ENCODE results near the gene TRAPPC2B. TPM values are rescaled to one million over a fixed set of nuclear protein-coding genes. Genes with fewer than 3 reads are reported as not detected.

Gene TRAPPC2B
- total RNA-seq, 2 donors from 2014 or later: 2.6 to 8.6 TPM

DNA sequence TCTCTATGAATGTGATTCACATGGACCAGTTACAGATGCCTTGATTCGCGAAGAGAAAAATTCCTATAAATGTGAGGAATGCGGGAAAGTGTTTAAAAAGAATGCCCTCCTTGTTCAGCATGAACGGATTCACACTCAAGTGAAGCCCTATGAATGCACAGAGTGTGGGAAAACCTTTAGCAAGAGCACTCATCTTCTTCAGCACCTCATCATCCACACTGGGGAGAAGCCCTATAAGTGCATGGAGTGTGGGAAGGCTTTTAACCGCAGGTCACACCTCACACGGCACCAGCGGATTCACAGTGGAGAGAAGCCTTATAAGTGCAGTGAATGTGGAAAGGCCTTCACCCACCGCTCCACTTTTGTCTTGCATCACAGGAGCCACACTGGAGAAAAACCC lies 35.4 kb upstream of the TRAPPC2B start:
- WGBS, 2 donors: 94 to 95% methylated on average over 8 of the region's 8 CpGs
- intact Hi-C loops (cut with DNase I): no loop called here
- TF ChIP-seq, protein P1, sequence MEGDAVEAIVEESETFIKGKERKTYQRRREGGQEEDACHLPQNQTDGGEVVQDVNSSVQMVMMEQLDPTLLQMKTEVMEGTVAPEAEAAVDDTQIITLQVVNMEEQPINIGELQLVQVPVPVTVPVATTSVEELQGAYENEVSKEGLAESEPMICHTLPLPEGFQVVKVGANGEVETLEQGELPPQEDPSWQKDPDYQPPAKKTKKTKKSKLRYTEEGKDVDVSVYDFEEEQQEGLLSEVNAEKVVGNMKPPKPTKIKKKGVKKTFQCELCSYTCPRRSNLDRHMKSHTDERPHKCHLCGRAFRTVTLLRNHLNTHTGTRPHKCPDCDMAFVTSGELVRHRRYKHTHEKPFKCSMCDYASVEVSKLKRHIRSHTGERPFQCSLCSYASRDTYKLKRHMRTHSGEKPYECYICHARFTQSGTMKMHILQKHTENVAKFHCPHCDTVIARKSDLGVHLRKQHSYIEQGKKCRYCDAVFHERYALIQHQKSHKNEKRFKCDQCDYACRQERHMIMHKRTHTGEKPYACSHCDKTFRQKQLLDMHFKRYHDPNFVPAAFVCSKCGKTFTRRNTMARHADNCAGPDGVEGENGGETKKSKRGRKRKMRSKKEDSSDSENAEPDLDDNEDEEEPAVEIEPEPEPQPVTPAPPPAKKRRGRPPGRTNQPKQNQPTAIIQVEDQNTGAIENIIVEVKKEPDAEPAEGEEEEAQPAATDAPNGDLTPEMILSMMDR (IDR thresholded peaks at IDR 0.05): no peak
- TF ChIP-seq POLR2A (IDR thresholded peaks at IDR 0.05): no peak
- peaks cover 10 to 22% of the 10 kb centered on the region in 2 donors for H3K36me3 ChIP-seq (replicated peaks in 1 of 2; ENCODE audit: insufficient read depth in 1 of 2, low read depth in 2 of 2)
- no peak overlapping the region for H3K4me3 ChIP-seq
- ATAC-seq (no peak), DNase-seq (no peak)
- peaks cover 0 to 13% (median 0%) of the 10 kb centered on the region in 3 donors for H3K9me3 ChIP-seq
- H3K4me1 ChIP-seq: no peaks in the 10 kb centered on the region
- no peak overlapping the region for H3K27ac ChIP-seq
- no peaks in the 10 kb centered on the region for H3K27me3 ChIP-seq

DNA sequence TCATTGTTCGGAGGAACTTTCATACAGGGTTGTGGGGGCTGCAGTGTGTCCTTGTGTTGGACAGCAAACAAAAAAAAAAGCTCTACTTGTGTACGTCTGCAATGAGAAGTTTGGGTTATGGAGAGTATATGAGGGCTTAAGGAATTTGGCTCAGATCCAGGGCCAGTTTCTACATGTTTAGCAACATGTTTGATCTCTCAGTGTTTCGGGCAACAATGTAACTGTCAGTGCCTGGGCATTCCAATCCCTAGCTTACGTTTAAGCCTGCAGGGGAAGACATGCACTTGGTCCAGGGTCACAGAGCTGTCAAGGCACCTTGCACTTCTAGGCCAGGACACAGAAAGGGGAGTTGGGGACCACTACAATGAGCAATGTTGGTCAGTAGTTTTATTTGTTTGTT lies 29.2 kb upstream of the TRAPPC2B start:
- WGBS, 2 donors: 87 to 95% methylated on average over 4 of the region's 4 CpGs
- Histone ChIP-seq H3K27ac (no peak overlapping the region), H3K27me3 (no peaks in the 10 kb centered on the region), H3K9me3 (peaks cover 0 to 1% (median 0%) of the 10 kb centered on the region in 3 donors), H3K4me1 (no peaks in the 10 kb centered on the region), H3K36me3 (replicated peaks in 1 of 2; ENCODE audit: insufficient read depth in 1 of 2, low read depth in 2 of 2) (no peaks in the 10 kb centered on the region), H3K4me3 (no peak overlapping the region)
- intact Hi-C loops (cut with DNase I): no loop called here
- DNase-seq (no peak), ATAC-seq (no peak)
- TF ChIP-seq, protein P1 (IDR thresholded peaks at IDR 0.05): no peak
- no peak for TF ChIP-seq POLR2A (IDR thresholded peaks at IDR 0.05)

DNA sequence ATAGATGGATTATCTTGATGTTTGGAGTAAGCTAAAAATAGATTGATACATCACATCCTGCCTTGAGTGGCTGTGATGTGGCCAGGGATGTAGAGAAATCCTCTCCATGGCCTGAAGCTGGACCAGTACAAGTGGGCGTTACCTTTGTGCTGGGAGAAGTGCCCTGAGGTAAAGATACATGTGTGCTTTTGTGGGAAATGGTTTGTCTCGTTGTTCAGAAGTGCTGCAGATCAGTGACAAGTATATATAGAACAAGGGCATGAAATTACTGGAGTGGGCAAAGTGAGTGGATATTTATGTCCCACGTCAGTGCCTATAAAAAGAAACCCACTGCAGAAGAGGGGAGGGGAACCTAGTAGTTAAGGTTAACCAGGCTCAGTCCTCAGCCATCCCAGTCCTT lies 24.5 kb upstream of the TRAPPC2B start:
- Histone ChIP-seq H3K27ac (no peak overlapping the region), H3K4me1 (no peaks in the 10 kb centered on the region), H3K4me3 (no peak overlapping the region), H3K36me3 (replicated peaks in 1 of 2; ENCODE audit: insufficient read depth in 1 of 2, low read depth in 2 of 2) (no peaks in the 10 kb centered on the region), H3K27me3 (no peaks in the 10 kb centered on the region), H3K9me3 (no peaks in the 10 kb centered on the region)
- TF ChIP-seq, protein P1 (IDR thresholded peaks at IDR 0.05): no peak
- no peak for TF ChIP-seq POLR2A (IDR thresholded peaks at IDR 0.05)
- ATAC-seq (no peak), DNase-seq (no peak)
- 68 to 77% methylated on average over 3 of the region's 3 CpGs for WGBS, 2 donors
- intact Hi-C loops (cut with DNase I): no loop called here

DNA sequence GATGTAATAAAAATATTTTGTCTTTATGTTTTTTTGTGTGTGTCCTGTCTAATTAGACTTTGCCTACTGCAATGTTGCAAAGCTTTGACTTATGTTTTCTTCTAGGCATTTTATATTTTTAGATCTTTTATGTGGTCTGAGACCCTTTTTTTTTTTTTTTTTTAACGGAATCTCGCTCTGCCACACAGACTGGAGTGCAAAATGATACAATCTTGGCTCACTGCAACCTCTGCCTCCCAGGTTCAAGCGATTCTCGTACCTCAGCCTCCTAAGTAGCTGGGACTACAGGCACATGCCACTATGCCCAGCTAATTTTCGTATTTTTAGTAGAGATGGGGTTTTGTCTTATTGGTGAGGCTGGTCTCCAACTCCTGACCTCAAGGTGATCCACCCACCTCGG lies 20.8 kb upstream of the TRAPPC2B start:
- no peak for ATAC-seq
- TF ChIP-seq, protein P1 (IDR thresholded peaks at IDR 0.05): no peak
- no peak for TF ChIP-seq POLR2A (IDR thresholded peaks at IDR 0.05)
- no peak for DNase-seq
- Histone ChIP-seq H3K4me1 (no peaks in the 10 kb centered on the region), H3K4me3 (no peak overlapping the region), H3K27me3 (no peaks in the 10 kb centered on the region), H3K9me3 (no peaks in the 10 kb centered on the region), H3K27ac (no peak overlapping the region), H3K36me3 (replicated peaks in 1 of 2; ENCODE audit: insufficient read depth in 1 of 2, low read depth in 2 of 2) (no peaks in the 10 kb centered on the region)
- intact Hi-C loops (cut with DNase I): no loop called here
- 61 to 68% methylated on average over 6 of the region's 6 CpGs for WGBS, 2 donors

DNA sequence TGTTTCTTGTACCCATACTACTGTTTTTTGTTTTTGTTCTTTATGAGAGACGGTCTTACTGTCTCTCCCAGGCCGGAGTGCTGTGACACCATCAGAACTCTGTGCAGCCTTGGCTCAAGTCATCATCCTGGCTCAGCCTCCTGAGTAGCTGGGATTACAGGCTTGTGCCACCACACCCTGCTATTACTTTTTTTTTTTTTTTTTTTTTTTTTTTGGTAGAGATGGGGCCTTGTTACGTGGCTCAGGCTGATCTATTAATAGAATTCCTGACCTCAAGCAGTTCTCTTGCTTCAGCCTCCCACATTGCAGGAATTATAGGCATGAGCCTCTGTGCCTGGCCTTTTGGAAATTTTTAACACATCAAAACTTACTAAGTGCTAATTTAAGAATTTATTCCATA lies 15.2 kb upstream of the TRAPPC2B start:
- Histone ChIP-seq H3K4me3 (no peak overlapping the region), H3K9me3 (no peaks in the 10 kb centered on the region), H3K4me1 (peaks cover 15% of the 10 kb centered on the region), H3K27me3 (no peaks in the 10 kb centered on the region), H3K36me3 (replicated peaks in 1 of 2; ENCODE audit: insufficient read depth in 1 of 2, low read depth in 2 of 2) (no peaks in the 10 kb centered on the region), H3K27ac (no peak overlapping the region)
- TF ChIP-seq, protein P1 (IDR thresholded peaks at IDR 0.05): no peak
- DNase-seq: no peak
- 52 to 64% methylated on average over 3 of the region's 3 CpGs for WGBS, 2 donors
- no peak for ATAC-seq
- intact Hi-C loops (cut with DNase I): no loop called here
